ENCODE measurements around the gene ZBTB16.

Gene ZBTB16

GRCh38 chr11:114180301-114181055 is 121.0 kb downstream of the ZBTB16 start:
- no peaks in the 10 kb centered on the region for H3K27me3 ChIP-seq (ENCODE audit: control insufficient read depth, insufficient read depth, low read length)
- H3K4me1 ChIP-seq (ENCODE audit: control insufficient read depth, insufficient read depth, low read length): no peaks in the 10 kb centered on the region
- H3K9ac ChIP-seq (ENCODE audit: low read depth, low read length): no peak overlapping the region
- H3K27ac ChIP-seq (ENCODE audit: low read depth, low read length): no peak overlapping the region
- no peaks in the 10 kb centered on the region for H3K36me3 ChIP-seq (ENCODE audit: control insufficient read depth, insufficient read depth, low read length)
- no peaks in the 10 kb centered on the region for H3K9me3 ChIP-seq (ENCODE audit: control insufficient read depth, insufficient read depth, low read length)
- no peak overlapping the region for H3K4me3 ChIP-seq (ENCODE audit: low read depth, low read length)

- no peak overlapping the region for H3K4me3 ChIP-seq (ENCODE audit: low read depth, low read length)
- no peaks in the 10 kb centered on the region for H3K36me3 ChIP-seq (ENCODE audit: control insufficient read depth, insufficient read depth, low read length)
- H3K9ac ChIP-seq (ENCODE audit: low read depth, low read length): no peak overlapping the region
- no peak overlapping the region for H3K27ac ChIP-seq (ENCODE audit: low read depth, low read length)
- H3K9me3 ChIP-seq (ENCODE audit: control insufficient read depth, insufficient read depth, low read length): no peaks in the 10 kb centered on the region
- H3K27me3 ChIP-seq (ENCODE audit: control insufficient read depth, insufficient read depth, low read length): no peaks in the 10 kb centered on the region
- no peaks in the 10 kb centered on the region for H3K4me1 ChIP-seq (ENCODE audit: control insufficient read depth, insufficient read depth, low read length)
These were observed 121.7 kb downstream of the ZBTB16 start for GRCh38 chr11:114181195-114181594.

DNA sequence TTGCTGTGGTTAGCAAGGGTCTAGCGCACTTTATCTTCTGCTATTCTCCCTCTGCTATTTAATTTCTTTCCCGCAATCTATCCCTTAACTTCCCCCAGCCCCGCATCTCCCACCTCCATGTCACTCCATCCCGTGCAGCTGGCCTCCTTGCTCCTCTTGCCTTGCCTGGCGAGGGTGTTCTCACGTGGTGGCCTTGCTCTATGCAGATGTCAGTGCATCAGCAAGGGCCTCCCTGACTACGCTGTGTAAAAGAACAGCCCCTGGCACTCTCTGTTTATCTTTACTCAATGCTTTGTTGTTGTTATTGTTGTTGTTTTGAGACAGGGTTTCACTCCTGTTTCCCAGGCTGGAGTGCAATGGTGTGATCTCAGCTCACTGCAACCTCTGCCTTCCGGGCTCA is 122.2 kb downstream of the ZBTB16 start:
- no peak overlapping the region for H3K9ac ChIP-seq (ENCODE audit: low read depth, low read length)
- H3K4me1 ChIP-seq (ENCODE audit: control insufficient read depth, insufficient read depth, low read length): no peaks in the 10 kb centered on the region
- H3K36me3 ChIP-seq (ENCODE audit: control insufficient read depth, insufficient read depth, low read length): no peaks in the 10 kb centered on the region
- no peaks in the 10 kb centered on the region for H3K9me3 ChIP-seq (ENCODE audit: control insufficient read depth, insufficient read depth, low read length)
- H3K27ac ChIP-seq (ENCODE audit: low read depth, low read length): no peak overlapping the region
- no peaks in the 10 kb centered on the region for H3K27me3 ChIP-seq (ENCODE audit: control insufficient read depth, insufficient read depth, low read length)
- H3K4me3 ChIP-seq (ENCODE audit: low read depth, low read length): no peak overlapping the region

DNA sequence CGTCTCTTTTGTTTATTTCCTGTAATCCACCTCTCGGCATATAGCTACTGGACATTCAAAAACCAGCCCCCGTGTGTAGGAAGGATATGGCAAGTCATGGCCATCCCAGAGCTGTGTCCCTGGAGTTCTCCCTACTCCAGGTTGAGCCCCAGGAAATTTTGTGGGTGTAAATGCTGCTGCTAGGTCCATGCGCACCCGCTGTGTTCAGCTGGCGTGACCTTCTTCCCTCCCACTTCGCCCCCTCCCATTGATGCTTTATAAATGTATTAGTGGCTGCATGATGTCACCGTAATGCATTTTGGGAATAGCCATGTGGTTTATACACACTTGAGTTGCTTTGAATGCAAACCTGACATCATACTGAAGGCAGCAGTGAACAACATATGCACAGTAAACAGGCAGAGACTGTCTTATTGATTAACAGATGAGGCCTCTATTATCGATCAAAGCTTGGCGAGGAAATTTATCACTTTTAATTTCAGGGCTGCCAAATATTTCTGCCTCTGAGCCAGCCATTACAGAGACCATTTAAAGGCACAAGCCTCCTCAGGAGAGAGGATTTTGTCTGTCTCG is 123.0 kb downstream of the ZBTB16 start:
- no peak overlapping the region for H3K9ac ChIP-seq (ENCODE audit: low read depth, low read length)
- H3K36me3 ChIP-seq (ENCODE audit: control insufficient read depth, insufficient read depth, low read length): no peaks in the 10 kb centered on the region
- H3K27ac ChIP-seq (ENCODE audit: low read depth, low read length): no peak overlapping the region
- no peak overlapping the region for H3K4me3 ChIP-seq (ENCODE audit: low read depth, low read length)
- H3K4me1 ChIP-seq (ENCODE audit: control insufficient read depth, insufficient read depth, low read length): no peaks in the 10 kb centered on the region
- H3K9me3 ChIP-seq (ENCODE audit: control insufficient read depth, insufficient read depth, low read length): no peaks in the 10 kb centered on the region
- no peaks in the 10 kb centered on the region for H3K27me3 ChIP-seq (ENCODE audit: control insufficient read depth, insufficient read depth, low read length)

GRCh38 chr11:114183044-114183511 is 123.6 kb downstream of the ZBTB16 start:
- Histone ChIP-seq H3K36me3 (ENCODE audit: control insufficient read depth, insufficient read depth, low read length) (no peaks in the 10 kb centered on the region), H3K4me3 (ENCODE audit: low read depth, low read length) (no peak overlapping the region), H3K4me1 (ENCODE audit: control insufficient read depth, insufficient read depth, low read length) (no peaks in the 10 kb centered on the region), H3K9me3 (ENCODE audit: control insufficient read depth, insufficient read depth, low read length) (no peaks in the 10 kb centered on the region), H3K27ac (ENCODE audit: low read depth, low read length) (no peak overlapping the region), H3K27me3 (ENCODE audit: control insufficient read depth, insufficient read depth, low read length) (no peaks in the 10 kb centered on the region), H3K9ac (ENCODE audit: low read depth, low read length) (no peak overlapping the region)

DNA sequence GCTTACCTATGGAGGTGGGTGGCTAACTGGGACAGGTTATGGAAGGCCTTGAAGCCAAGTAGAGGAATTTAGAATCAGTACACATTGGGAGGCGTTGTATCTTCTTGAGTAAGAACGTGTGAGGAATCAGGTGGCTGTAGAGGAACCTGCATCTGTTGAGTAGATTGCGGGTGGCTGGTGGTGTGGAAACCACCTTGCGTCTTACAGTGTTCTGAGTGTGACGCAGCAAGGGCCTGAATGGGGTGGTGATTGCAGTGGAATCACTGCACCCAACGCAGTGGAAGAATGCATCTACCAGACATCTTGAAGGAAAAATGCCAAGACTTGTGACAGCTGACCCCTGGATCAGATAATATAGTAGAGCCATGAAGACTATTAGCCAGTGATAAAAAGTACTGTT is 125.9 kb downstream of the ZBTB16 start:
- Histone ChIP-seq H3K27me3 (ENCODE audit: control insufficient read depth, insufficient read depth, low read length) (no peaks in the 10 kb centered on the region), H3K9ac (ENCODE audit: low read depth, low read length) (no peak overlapping the region), H3K9me3 (ENCODE audit: control insufficient read depth, insufficient read depth, low read length) (no peaks in the 10 kb centered on the region), H3K4me1 (ENCODE audit: control insufficient read depth, insufficient read depth, low read length) (no peaks in the 10 kb centered on the region), H3K27ac (ENCODE audit: low read depth, low read length) (no peak overlapping the region), H3K4me3 (ENCODE audit: low read depth, low read length) (no peak overlapping the region), H3K36me3 (ENCODE audit: control insufficient read depth, insufficient read depth, low read length) (no peaks in the 10 kb centered on the region)

DNA sequence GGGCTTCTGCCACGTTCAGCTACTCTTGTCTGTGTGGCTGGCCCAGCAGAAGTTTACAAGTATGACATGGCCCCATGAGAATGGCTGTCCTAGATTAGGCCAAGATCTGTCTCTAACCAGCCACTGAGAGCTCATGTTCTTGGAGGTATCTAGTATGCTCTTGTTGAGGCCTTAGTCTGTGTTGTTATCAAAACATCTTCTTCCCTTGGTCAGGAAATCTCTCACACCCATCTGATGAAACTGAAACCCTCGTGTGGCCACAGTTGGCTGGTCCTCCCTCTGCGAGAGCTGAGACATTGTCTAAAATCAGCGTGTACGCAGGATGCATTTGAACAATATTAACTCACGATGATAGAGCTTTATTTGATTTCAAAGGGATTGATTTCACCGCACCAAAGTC is 127.7 kb downstream of the ZBTB16 start:
- H3K36me3 ChIP-seq (ENCODE audit: control insufficient read depth, insufficient read depth, low read length): no peaks in the 10 kb centered on the region
- H3K9ac ChIP-seq (ENCODE audit: low read depth, low read length): no peak overlapping the region

GRCh38 chr11:114188851-114189570 is 129.5 kb downstream of the ZBTB16 start:
- H3K9me3 ChIP-seq (ENCODE audit: control insufficient read depth, insufficient read depth, low read length): no peaks in the 10 kb centered on the region

More for the DNA sequence above, 127.7 kb downstream of the ZBTB16 start:
- Histone ChIP-seq H3K27me3 (ENCODE audit: control insufficient read depth, insufficient read depth, low read length) (no peaks in the 10 kb centered on the region), H3K9me3 (ENCODE audit: control insufficient read depth, insufficient read depth, low read length) (no peaks in the 10 kb centered on the region), H3K4me3 (ENCODE audit: low read depth, low read length) (no peak overlapping the region), H3K27ac (ENCODE audit: low read depth, low read length) (no peak overlapping the region), H3K4me1 (ENCODE audit: control insufficient read depth, insufficient read depth, low read length) (no peaks in the 10 kb centered on the region)

GRCh38 chr11:114190630-114191029 is 131.1 kb downstream of the ZBTB16 start:
- H3K36me3 ChIP-seq (ENCODE audit: control insufficient read depth, insufficient read depth, low read length): no peaks in the 10 kb centered on the region
- no peak overlapping the region for H3K9ac ChIP-seq (ENCODE audit: low read depth, low read length)
- H3K27ac ChIP-seq (ENCODE audit: low read depth, low read length): no peak overlapping the region
- no peaks in the 10 kb centered on the region for H3K27me3 ChIP-seq (ENCODE audit: control insufficient read depth, insufficient read depth, low read length)
- H3K4me1 ChIP-seq (ENCODE audit: control insufficient read depth, insufficient read depth, low read length): no peaks in the 10 kb centered on the region
- no peak overlapping the region for H3K4me3 ChIP-seq (ENCODE audit: low read depth, low read length)
- H3K9me3 ChIP-seq (ENCODE audit: control insufficient read depth, insufficient read depth, low read length): no peaks in the 10 kb centered on the region

More at GRCh38 chr11:114188851-114189570, 129.5 kb downstream of the ZBTB16 start:
- Histone ChIP-seq H3K27me3 (ENCODE audit: control insufficient read depth, insufficient read depth, low read length) (no peaks in the 10 kb centered on the region), H3K4me3 (ENCODE audit: low read depth, low read length) (no peak overlapping the region), H3K36me3 (ENCODE audit: control insufficient read depth, insufficient read depth, low read length) (no peaks in the 10 kb centered on the region), H3K4me1 (ENCODE audit: control insufficient read depth, insufficient read depth, low read length) (no peaks in the 10 kb centered on the region), H3K9ac (ENCODE audit: low read depth, low read length) (no peak overlapping the region), H3K27ac (ENCODE audit: low read depth, low read length) (no peak overlapping the region)

- Histone ChIP-seq H3K9ac (ENCODE audit: low read depth, low read length) (no peak overlapping the region), H3K36me3 (ENCODE audit: control insufficient read depth, insufficient read depth, low read length) (no peaks in the 10 kb centered on the region), H3K27ac (ENCODE audit: low read depth, low read length) (no peak overlapping the region), H3K27me3 (ENCODE audit: control insufficient read depth, insufficient read depth, low read length) (no peaks in the 10 kb centered on the region), H3K4me3 (ENCODE audit: low read depth, low read length) (no peak overlapping the region), H3K9me3 (ENCODE audit: control insufficient read depth, insufficient read depth, low read length) (no peaks in the 10 kb centered on the region), H3K4me1 (ENCODE audit: control insufficient read depth, insufficient read depth, low read length) (no peaks in the 10 kb centered on the region)
These were observed 132.4 kb downstream of the ZBTB16 start for GRCh38 chr11:114191893-114192292.

DNA sequence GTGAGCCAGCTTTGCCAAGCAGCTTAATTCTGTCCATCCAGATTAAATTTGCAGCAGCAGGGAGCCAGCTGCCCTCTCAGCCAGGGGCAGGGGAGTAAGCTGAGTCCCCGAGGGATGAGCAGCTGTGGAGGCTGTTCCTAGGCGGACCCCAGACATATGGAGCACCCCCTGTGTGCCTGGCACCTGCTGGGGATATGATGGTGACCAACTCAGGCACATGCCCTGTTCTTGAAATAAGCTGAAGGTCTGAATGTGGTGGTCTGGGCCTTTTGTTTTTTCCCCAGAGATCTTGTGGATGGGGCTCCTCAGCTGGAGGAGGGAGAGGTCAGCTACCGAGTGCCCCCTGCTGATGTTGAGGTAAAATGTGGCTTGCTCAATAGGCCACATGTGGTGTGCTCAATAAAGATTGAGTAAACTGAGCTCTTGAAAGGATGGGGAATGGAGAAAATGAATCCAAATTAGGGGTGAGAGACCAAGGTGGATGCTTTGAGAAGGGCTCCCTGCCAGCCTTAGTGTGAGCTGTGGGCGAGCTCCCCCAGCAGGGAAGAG is 133.4 kb downstream of the ZBTB16 start:
- Histone ChIP-seq H3K27ac (ENCODE audit: low read depth, low read length) (no peak overlapping the region), H3K9me3 (ENCODE audit: control insufficient read depth, insufficient read depth, low read length) (no peaks in the 10 kb centered on the region), H3K9ac (ENCODE audit: low read depth, low read length) (no peak overlapping the region), H3K4me3 (ENCODE audit: low read depth, low read length) (no peak overlapping the region), H3K27me3 (ENCODE audit: control insufficient read depth, insufficient read depth, low read length) (no peaks in the 10 kb centered on the region), H3K36me3 (ENCODE audit: control insufficient read depth, insufficient read depth, low read length) (no peaks in the 10 kb centered on the region), H3K4me1 (ENCODE audit: control insufficient read depth, insufficient read depth, low read length) (no peaks in the 10 kb centered on the region)
